ENCODE data around the gene SPINK7.
"Not testable (repeated sequence)": the region's sequence is repeated elsewhere in the genome, so short reads cannot be mapped to it uniquely, and the experiment has no call there.

Gene SPINK7

GRCh38 chr5:148312153-148312552, at the start of gene SPINK7:
Gene SPINK7, plus strand, starts transcription at chr5:148312423. Its CDS starts 61 bp downstream, at chr5:148312484.
- no peak for DNase-seq (ENCODE audit: low spot score)

- no peak for DNase-seq (ENCODE audit: low spot score)
Observed at GRCh38 chr5:148267962-148268361, 44.3 kb upstream of the SPINK7 start.

- no peak for DNase-seq (ENCODE audit: low spot score)
Observed at GRCh38 chr5:148268566-148268965, 43.7 kb upstream of the SPINK7 start, which contains the start of gene SPINK13. Gene SPINK13, plus strand, starts transcription at chr5:148268794. Its CDS starts 1,279 bp downstream, at chr5:148270073.

GRCh38 chr5:148275129-148275528, 37.1 kb upstream of the SPINK7 start:
- not testable (repeated sequence) for DNase-seq (ENCODE audit: low spot score)

- DNase-seq (ENCODE audit: low spot score) = not testable (repeated sequence)
Observed at GRCh38 chr5:148280893-148281292, 31.3 kb upstream of the SPINK7 start.

- not testable (repeated sequence) for DNase-seq (ENCODE audit: low spot score)
Observed at GRCh38 chr5:148281336-148281735, 30.9 kb upstream of the SPINK7 start.

GRCh38 chr5:148290271-148291195, 21.7 kb upstream of the SPINK7 start:
- no peak for DNase-seq (ENCODE audit: low spot score)

- no peak for DNase-seq (ENCODE audit: low spot score)
Observed at GRCh38 chr5:148297731-148298130, 14.5 kb upstream of the SPINK7 start.

GRCh38 chr5:148306446-148306845, 5.8 kb upstream of the SPINK7 start:
- no peak for DNase-seq (ENCODE audit: low spot score)

- no peak for DNase-seq (ENCODE audit: low spot score)
Observed at GRCh38 chr5:148309019-148309418, 3.2 kb upstream of the SPINK7 start.

GRCh38 chr5:148309746-148310145, 2.5 kb upstream of the SPINK7 start:
- DNase-seq (ENCODE audit: low spot score) = no peak

GRCh38 chr5:148311484-148311883, 739 bp upstream of the SPINK7 start:
- no peak for DNase-seq (ENCODE audit: low spot score)

GRCh38 chr5:148314187-148314586, 2.0 kb downstream of the SPINK7 start:
- DNase-seq (ENCODE audit: low spot score) = no peak

- DNase-seq (ENCODE audit: low spot score) = no peak
Observed at GRCh38 chr5:148314731-148315130, 2.5 kb downstream of the SPINK7 start.

GRCh38 chr5:148320011-148320963, 8.1 kb downstream of the SPINK7 start:
- DNase-seq (ENCODE audit: low spot score) = not testable (repeated sequence)

GRCh38 chr5:148333262-148333849, 21.1 kb downstream of the SPINK7 start:
- no peak for DNase-seq (ENCODE audit: low spot score)

- DNase-seq (ENCODE audit: low spot score) = no peak
Observed at GRCh38 chr5:148335259-148335658, 23.0 kb downstream of the SPINK7 start, which contains the start of gene SPINK9. Gene SPINK9, plus strand, starts transcription at chr5:148335559. Its CDS starts 55 bp downstream, at chr5:148335614.

- DNase-seq (ENCODE audit: low spot score) = no peak
Observed at GRCh38 chr5:148336704-148337435, 24.6 kb downstream of the SPINK7 start.

GRCh38 chr5:148342371-148343045, 30.3 kb downstream of the SPINK7 start:
- no peak for DNase-seq (ENCODE audit: low spot score)

- DNase-seq (ENCODE audit: low spot score) = no peak
Observed at GRCh38 chr5:148343046-148343407, 30.8 kb downstream of the SPINK7 start.

Measured in CD4-positive, alpha-beta T cell treated with Interleukin-2 at 100 ng/mL for 4 hours (primary cell).